K562 (cell line): ENCODE results near the gene TTLL8. TPM values are rescaled to one million over a fixed set of nuclear protein-coding genes. Genes with fewer than 3 reads are reported as not detected.

ENCODE experiments used
- ATAC-seq: fragments of 200-7000 bp; cut with Tn5 transposase; 3 replicates; pipeline ENCODE4 v1.9.1; 2020; ENCODE audit warnings: moderate library complexity
- BruUV-seq: library from RNA; stranded (reverse); fragments of 400-500 nt; replicated peaks from 2 replicates; lab custom pipeline; 2021; lab: Mats Ljungman, UMichigan
- CTCF ChIA-PET: fragments of 300-600 bp; formaldehyde crosslinking; extraction: SDS; loops from one replicate; lab custom pipeline; 2021; ENCODE audit warnings: low intra/inter-chr PET ratio; lab: Yijun Ruan, JAX
- POLR2A ChIA-PET: fragments of 300-600, 350-650 bp; sonication (Branson Sonifier 250); formaldehyde crosslinking; extraction: SDS; loops from one replicate; lab custom pipeline; 2021; ENCODE audit warnings: antibody characterized with exemption, inconsistent platforms; lab: Yijun Ruan, JAX
- DNase-seq, 4 experiments: peaks; one replicate each; pipeline versions ENCODE4 v3.0.0 to v3.0.0-alpha.2; 2011 to 2018; ENCODE audit warnings: low spot score in 3 of 4, mixed read lengths in 3 of 4; ENCODE audit errors: extremely low read depth in 1 of 4
- FAIRE-seq: peaks from 2 replicates; lab custom pipeline; 2011; peaks lifted over from hg19 to GRCh38; lab: Jason Lieb, UNC
- H2AFZ ChIP-seq: 2 replicates; pipeline ENCODE4 v1.6.0; 2011; ENCODE audit warnings: low read depth, low read length, control low read depth, inconsistent platforms
- H3K27ac ChIP-seq: fragments of 200-600 bp; 3 replicates; pipeline ENCODE4 v1.8.0; 2011; ENCODE audit warnings: low read depth, mild to moderate bottlenecking, control low read depth, inconsistent platforms, low read length, moderate library complexity, mixed read lengths; ENCODE audit errors: extremely low read depth
- H3K27me3 ChIP-seq, 2 experiments: fragments of 300-600 bp in 1 of 2; 2 replicates in 1 of 2; 3 replicates in 1 of 2; pipeline versions ENCODE4 v1.6.0 to v1.8.0; 2011; ENCODE audit warnings: inconsistent platforms in 2 of 2, low read length in 2 of 2, mild to moderate bottlenecking in 1 of 2, mixed read lengths in 1 of 2, moderate library complexity in 1 of 2; ENCODE audit not compliant: control insufficient read depth in 2 of 2, insufficient read depth in 2 of 2
- H3K36me3 ChIP-seq: fragments of 300-600 bp; 3 replicates; pipeline ENCODE4 v1.8.0; 2011; ENCODE audit warnings: mild to moderate bottlenecking, low read length, inconsistent platforms; ENCODE audit not compliant: control insufficient read depth, insufficient read depth
- H3K4me1 ChIP-seq, 2 experiments: fragments of 200-600 bp in 1 of 2; replicated peaks in 1 of 2; 2 replicates in 1 of 2; 3 replicates in 1 of 2; pipeline versions ENCODE4 v1.5.1 to v1.8.0; 2011; ENCODE audit warnings: inconsistent platforms in 2 of 2, low read length in 2 of 2, mild to moderate bottlenecking in 1 of 2, mixed read lengths in 1 of 2, moderate library complexity in 1 of 2; ENCODE audit not compliant: control insufficient read depth in 2 of 2, insufficient read depth in 2 of 2
- H3K4me2 ChIP-seq: 2 replicates; pipeline ENCODE4 v1.6.1; 2011; ENCODE audit warnings: low read length, control low read depth, inconsistent platforms, mixed read lengths; ENCODE audit not compliant: insufficient read depth
- H3K4me3 ChIP-seq: fragments of 200-600 bp; sonication (generic), shearing (Covaris generic); 2 replicates; pipeline ENCODE4 v1.5.1; 2016; ENCODE audit warnings: control low read depth, inconsistent platforms
- H3K79me2 ChIP-seq: fragments of 200-600 bp; 3 replicates; pipeline ENCODE4 v1.8.0; 2011; ENCODE audit warnings: low read length, inconsistent platforms; ENCODE audit not compliant: control insufficient read depth, insufficient read depth
- H3K9ac ChIP-seq, 2 experiments: 2 replicates each; pipeline versions ENCODE4 v1.6.0 to v1.6.1; 2011; ENCODE audit warnings: low read depth in 2 of 2, low read length in 2 of 2, control low read depth in 1 of 2, inconsistent platforms in 1 of 2, mild to moderate bottlenecking in 1 of 2, mixed read lengths in 1 of 2; ENCODE audit not compliant: insufficient read depth in 1 of 2
- H3K9me1 ChIP-seq: one replicate; pipeline ENCODE4 v1.6.0; 2011; ENCODE audit warnings: inconsistent platforms, mild to moderate bottlenecking, low read length, moderate library complexity; ENCODE audit not compliant: control insufficient read depth, insufficient read depth
- H3K9me3 ChIP-seq: replicated peaks from 2 replicates; pipeline ENCODE4 v1.5.1; 2011; ENCODE audit warnings: low read depth, low read length, inconsistent platforms; ENCODE audit not compliant: control insufficient read depth, insufficient read depth
- H4K20me1 ChIP-seq: replicated peaks from 2 replicates; pipeline ENCODE4 v1.6.1; 2011; ENCODE audit warnings: low read length, inconsistent platforms, mixed read lengths; ENCODE audit not compliant: control insufficient read depth, insufficient read depth
- KLF13 ChIP-seq: fragments of 450-650 bp; IDR thresholded peaks from 2 replicates; pipeline ENCODE4 v1.6.1; 2016; ENCODE audit warnings: missing genetic modification characterization, low read depth, mild to moderate bottlenecking, missing compliant biosample characterization, moderate library complexity, borderline replicate concordance
- RERE ChIP-seq: sonication (generic); formaldehyde crosslinking; IDR thresholded peaks from 2 replicates; pipeline ENCODE4 v1.8.0; 2023; ENCODE audit warnings: missing genetic modification reagents, mild to moderate bottlenecking, borderline replicate concordance
- SRSF9 ChIP-seq: fragments of 200-400 bp; formaldehyde crosslinking; IDR thresholded peaks from 2 replicates; pipeline ENCODE4 v1.6.1; 2017; ENCODE audit warnings: low read depth, low read length, borderline replicate concordance
- ZBTB26 ChIP-seq: fragments of 450-650 bp; formaldehyde crosslinking; IDR thresholded peaks from 2 replicates; pipeline ENCODE4 v1.4.0; 2022; ENCODE audit warnings: missing genetic modification characterization
- ZNF212 ChIP-seq: fragments of 450-650 bp; formaldehyde crosslinking; IDR thresholded peaks from 2 replicates; pipeline ENCODE4 v1.4.0; 2020; ENCODE audit warnings: mild to moderate bottlenecking
- ZNF23 ChIP-seq: fragments of 250-450 bp; sonication (Bioruptor Pico); IDR thresholded peaks from 2 replicates; pipeline ENCODE4 v1.4.0; 2020; ENCODE audit warnings: mild to moderate bottlenecking
- ZNF589 ChIP-seq: fragments of 200-800 bp; sonication (Bioruptor generic); IDR thresholded peaks from 2 replicates; pipeline ENCODE4 v1.6.1; 2016; ENCODE audit warnings: low read depth, missing genetic modification characterization, missing compliant biosample characterization
- ZNF609 ChIP-seq: sonication (generic); formaldehyde crosslinking; IDR thresholded peaks from 2 replicates; pipeline ENCODE4 v1.8.1; 2023; ENCODE audit warnings: missing genetic modification reagents, mild to moderate bottlenecking, borderline replicate concordance
- ZNF707 ChIP-seq: fragments of 250-450 bp; sonication (Bioruptor Pico); conservative IDR thresholded peaks from 2 replicates; pipeline ENCODE4 v1.8.0; 2022; ENCODE audit warnings: inconsistent platforms, mild to moderate bottlenecking, moderate library complexity
- ZNF780A ChIP-seq: fragments of 250-450 bp; sonication (Bioruptor Pico); IDR thresholded peaks from 2 replicates; pipeline ENCODE4 v1.5.0; 2021; ENCODE audit warnings: mild to moderate bottlenecking
- WGBS: fragments of 100-300 bp; shearing (Covaris generic); methylation state at CpG from one replicate; pipeline ENCODE4 v1.1.6; 2016; ENCODE audit warnings: low coverage, mixed read lengths; ENCODE audit not compliant: insufficient coverage; ENCODE audit errors: missing lambda C conversion rate; 5-methylcytosine and 5-hydroxymethylcytosine counted together
- in situ Hi-C: fragments of 300-500 bp; cut with MboI; formaldehyde crosslinking; loops from 4 replicates; pipeline ENCODE4 v1.15.0; 2018; ENCODE audit warnings: inconsistent platforms, mixed read lengths
- intact Hi-C: fragments of 100-400 bp; cut with micrococcal nuclease; formaldehyde crosslinking; loops from 2 replicates; pipeline ENCODE4 v1.14.2; 2022
- polyA plus RNA-seq, 8 experiments: library from polyadenylated mRNA; depleted of rRNA in 4 of 8; stranded (reverse) in 5 of 8; unstranded in 3 of 8; fragments of >200 nt; fragmentation: Nextera tagmentation in 2 of 8; fragmentation: Illumina TruSeq in 1 of 8; extraction: Ambion mirVana in 2 of 8; extraction: Trizol in 1 of 8; gene quantifications; 2 replicates each; pipeline versions ENCODE4 v1.2.1 to v1.2.3, GENCODE V29; 2011 to 2014; ENCODE audit warnings: inconsistent platforms in 1 of 8, missing spikeins in 1 of 8
- total RNA-seq, 7 experiments: library from RNA; depleted of rRNA in 6 of 7; stranded (reverse); fragments of >200 nt in 6 of 7; fragmentation: Illumina TruSeq in 2 of 7; extraction: Trizol in 2 of 7; gene quantifications; 2 replicates each; pipeline versions ENCODE4 v1.2.1 to v1.2.3, GENCODE V29; 2011 to 2021; ENCODE audit warnings: low replicate concordance in 1 of 7

Gene TTLL8
- total and polyA plus RNA-seq, 9 of the 15 experiments (the other 6 are each of a cell fraction or from before 2014, with no cell fraction given): not detected

GRCh38 chr22:50047346-50047745, 10.8 kb downstream of the TTLL8 start:
- CTCF ChIA-PET: no interaction called here
- TF ChIP-seq ZNF780A (CRISPR knock-in tag) (no peak), RERE (CRISPR knock-in tag) (no peak), ZNF589 (CRISPR knock-in tag) (no peak), SRSF9 (no peak), KLF13 (tag) (no peak), ZNF23 (CRISPR knock-in tag) (no peak), ZNF609 (CRISPR knock-in tag) (no peak), ZBTB26 (CRISPR knock-in tag) (no peak), ZNF707 (CRISPR knock-in tag) (no peak), ZNF212 (no peak)

More at GRCh38 chr22:50047346-50047745, 10.8 kb downstream of the TTLL8 start:
- DNase-seq (no peak), FAIRE-seq (no peak), ATAC-seq (no peak)
- no peaks in the 10 kb centered on the region for H3K79me2 ChIP-seq
- H4K20me1 ChIP-seq: 0 out of 2 replicates have a peak, but pooled peaks cover 3% of the 10 kb centered on the region
- no peak overlapping the region for H3K4me3 ChIP-seq
- H3K4me1 ChIP-seq: peaks cover 0 to 38% of the 10 kb centered on the region in 2 experiments; a peak in 2 of 5 replicates
- in situ Hi-C loops (no loop called here), intact Hi-C loops (no loop called here)
- H3K27me3 ChIP-seq: peaks cover 4 to 54% of the 10 kb centered on the region in 2 experiments; a peak in 3 of 5 replicates
- H3K9ac ChIP-seq: no peak overlapping the region
- POLR2A ChIA-PET: interaction anchor here (0.6 kb wide), 1 partner anchor 53 kb away, joined by 4 read pairs; no protein-coding TSS in a partner anchor
- no peaks in the 10 kb centered on the region for H3K9me1 ChIP-seq
- H3K4me2 ChIP-seq: no peak overlapping the region
- no peaks in the 10 kb centered on the region for H3K36me3 ChIP-seq
- H2AFZ ChIP-seq: no peak overlapping the region
- WGBS: 20% methylated on average over 10 of the region's 16 CpGs
- no TSS peak for BruUV-seq
- no peaks in the 10 kb centered on the region for H3K9me3 ChIP-seq
- no peak overlapping the region for H3K27ac ChIP-seq
